ENCODE results near the gene SERPINE3.

- TF ChIP-seq CTCF (IDR thresholded peaks at IDR 0.05; ENCODE audit: insufficient read depth, low read length) (no peak), GABPA (IDR thresholded peaks at IDR 0.05; ENCODE audit: low read depth) (no peak), POLR2AphosphoS5 (IDR thresholded peaks at IDR 0.05; ENCODE audit: low read depth) (no peak)
Observed at GRCh38 chr13:51311957-51312520, 27.5 kb upstream of the SERPINE3 start.

Data from HL-60 (cell line).